Progenitor cell of endocrine pancreas (in vitro differentiated cells): ENCODE data around the gene SH3D19. TPM values are rescaled to one million over a fixed set of nuclear protein-coding genes. Genes with fewer than 3 reads are reported as not detected.
A peak's percentile ranks its signal among the peaks of the same experiment; 100 is the strongest.

ENCODE experiments used
- DNase-seq: peaks from one replicate; pipeline ENCODE4 v3.0.0; 2021; ENCODE audit warnings: low spot score; ENCODE audit not compliant: unreplicated experiment
- H3K27ac Mint-ChIP-seq: 2 replicates; pipeline ENCODE4 v1.8.0; 2021; ENCODE audit warnings: mild to moderate bottlenecking, moderate library complexity, mixed read lengths
- H3K27me3 Mint-ChIP-seq: 2 replicates; pipeline ENCODE4 v1.8.0; 2021; ENCODE audit warnings: mixed read lengths
- H3K36me3 Mint-ChIP-seq: 2 replicates; pipeline ENCODE4 v1.8.0; 2022; ENCODE audit warnings: mixed read lengths; ENCODE audit not compliant: insufficient read depth
- H3K4me1 Mint-ChIP-seq: 2 replicates; pipeline ENCODE4 v1.8.0; 2021; ENCODE audit warnings: low read depth, mixed read lengths
- H3K4me3 Mint-ChIP-seq: 2 replicates; pipeline ENCODE4 v1.8.0; 2021; ENCODE audit warnings: low read depth, mild to moderate bottlenecking, moderate library complexity, mixed read lengths
- H3K9me3 Mint-ChIP-seq: 2 replicates; pipeline ENCODE4 v1.8.0; 2021; ENCODE audit warnings: low read depth, mixed read lengths
- CTCF ChIP-seq: fragments of 200-600 bp; sonication (generic); IDR thresholded peaks from one replicate; pipeline ENCODE4 v1.5.0; 2021; ENCODE audit warnings: antibody characterized with exemption, mild to moderate bottlenecking; ENCODE audit not compliant: unreplicated experiment
- total RNA-seq: library from RNA; stranded (reverse); gene quantifications from 2 replicates; pipeline ENCODE4 v1.2.1, GENCODE V29; 2021

The SH3D19 gene
- total RNA-seq, 1 donor from 2014 or later, result 35.5 TPM

DNA sequence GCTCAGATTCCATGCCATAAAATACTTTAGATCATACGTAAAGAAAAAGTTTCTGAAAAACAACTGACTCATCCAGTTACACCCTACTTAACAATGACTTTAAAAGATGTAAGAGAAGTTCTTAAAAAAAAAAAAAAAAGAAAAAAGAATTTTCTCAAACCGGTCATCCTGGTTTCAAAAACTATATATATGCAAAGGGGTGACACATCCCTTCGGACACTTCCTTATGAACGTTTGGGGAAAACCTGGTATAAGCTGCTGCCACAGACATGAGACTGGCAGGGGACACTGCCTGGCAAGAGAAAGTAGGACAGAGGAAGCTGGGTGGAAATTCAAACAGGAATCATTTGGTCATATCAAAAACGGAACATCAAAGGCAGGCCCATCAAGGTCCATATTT lies 129.6 kb downstream of the SH3D19 start:
- DNase-seq, result no peak
- Mint-ChIP-seq H3K4me1 (peaks cover 1% of the 10 kb centered on the region), H3K27ac (no peak overlapping the region), H3K9me3 (peaks cover 11% of the 10 kb centered on the region), H3K4me3 (no peak overlapping the region), H3K36me3 (peaks cover 13% of the 10 kb centered on the region), H3K27me3 (no peaks in the 10 kb centered on the region)
- TF ChIP-seq CTCF, result no peak

GRCh38 chr4:151193414-151193813 lies 132.0 kb downstream of the SH3D19 start:
- no peak for TF ChIP-seq CTCF
- Mint-ChIP-seq H3K4me3 (no peak overlapping the region), H3K27me3 (no peaks in the 10 kb centered on the region), H3K36me3 (peaks cover 24% of the 10 kb centered on the region), H3K27ac (no peak overlapping the region), H3K4me1 (peaks cover 1% of the 10 kb centered on the region), H3K9me3 (peaks cover 19% of the 10 kb centered on the region)
- DNase-seq, result no peak

DNA sequence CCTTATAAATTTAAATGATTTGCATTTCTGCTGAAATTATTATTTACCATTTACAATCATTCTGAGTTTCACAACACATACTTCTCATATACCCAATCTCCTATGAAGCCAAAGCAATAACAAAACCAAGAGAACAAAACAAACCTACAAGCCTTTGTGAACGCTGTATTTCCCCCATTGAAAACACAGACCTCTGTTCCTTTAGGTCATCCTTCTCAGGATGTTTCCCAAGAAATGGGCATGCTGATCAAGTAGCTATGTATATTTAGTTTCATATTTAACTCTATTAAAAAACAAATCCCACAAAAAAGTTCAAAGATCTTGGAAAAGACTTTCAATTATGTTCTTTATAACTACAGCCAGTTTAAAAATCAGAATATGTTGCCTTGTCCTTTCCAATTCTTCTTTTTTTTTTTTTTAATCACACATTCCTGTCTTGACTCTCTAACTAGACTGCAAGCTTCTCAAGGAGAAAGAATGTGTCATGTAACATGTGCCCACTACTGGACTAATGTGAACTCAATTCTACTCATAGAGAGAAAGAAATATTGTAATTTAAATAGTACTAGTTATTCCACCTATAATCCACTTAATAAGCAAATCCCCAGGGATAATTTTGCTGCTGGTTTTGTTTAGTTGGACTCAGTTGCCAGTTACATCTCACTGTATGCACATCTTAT lies 132.7 kb downstream of the SH3D19 start:
- Mint-ChIP-seq H3K27me3 (no peaks in the 10 kb centered on the region), H3K9me3 (peaks cover 19% of the 10 kb centered on the region), H3K4me3 (no peak overlapping the region), H3K36me3 (peaks cover 24% of the 10 kb centered on the region), H3K4me1 (peaks cover 1% of the 10 kb centered on the region), H3K27ac (no peak overlapping the region)
- no peak for DNase-seq
- no peak for TF ChIP-seq CTCF

DNA sequence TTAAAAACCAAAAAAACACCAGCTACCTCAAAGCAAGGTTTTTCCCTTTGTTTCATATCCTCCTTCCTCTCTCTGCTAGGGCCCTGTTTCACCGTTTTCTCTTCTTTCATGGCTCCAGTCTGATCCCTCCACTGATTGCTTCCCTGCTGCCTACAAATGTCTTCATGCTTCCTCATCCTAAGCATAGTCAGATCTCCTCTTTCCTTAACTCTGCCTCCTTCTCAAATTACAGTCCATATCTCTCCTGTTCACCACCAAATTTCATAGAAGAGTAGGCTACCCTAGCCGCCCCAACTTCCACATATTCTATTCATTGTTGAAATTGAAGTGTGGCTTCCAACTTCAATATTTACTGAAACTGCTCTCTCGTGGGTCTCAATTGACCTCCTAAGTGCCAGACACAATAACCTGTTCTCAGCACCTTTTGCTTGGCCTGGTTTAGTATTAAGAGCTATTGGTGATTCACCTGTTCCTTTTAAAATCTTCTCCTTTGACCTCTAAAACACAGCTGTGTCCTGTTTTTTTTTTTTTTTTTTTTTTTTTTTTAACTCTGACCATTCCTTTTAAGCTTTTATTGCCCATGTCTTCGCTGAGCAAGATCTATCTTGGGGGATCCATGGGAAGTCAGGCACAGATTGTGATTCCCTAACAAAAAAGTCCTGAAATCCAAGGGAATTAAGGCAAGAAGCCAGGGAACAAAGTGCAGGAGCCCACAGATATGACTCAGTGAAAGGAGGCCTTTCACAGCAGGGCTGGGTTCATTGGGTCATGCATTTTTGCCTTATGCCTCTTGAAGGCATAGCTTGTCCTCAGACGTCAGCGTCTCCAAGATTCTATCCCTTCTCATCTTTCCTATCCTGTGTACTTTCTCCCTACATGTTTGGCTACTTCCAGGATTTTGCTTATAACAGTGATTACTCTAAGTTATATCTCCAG lies 140.6 kb downstream of the SH3D19 start:
- Mint-ChIP-seq H3K4me3 (no peak overlapping the region), H3K36me3 (peaks cover 8% of the 10 kb centered on the region), H3K9me3 (peaks cover 3% of the 10 kb centered on the region), H3K27me3 (no peaks in the 10 kb centered on the region), H3K4me1 (peaks cover 9% of the 10 kb centered on the region), H3K27ac (peak overlapping the region; percentile 18)
- no peak for TF ChIP-seq CTCF
- no peak for DNase-seq

GRCh38 chr4:151182455-151182996 lies 142.9 kb downstream of the SH3D19 start:
- DNase-seq, result no peak
- no peak for TF ChIP-seq CTCF
- peaks cover 9% of the 10 kb centered on the region for H3K4me1 Mint-ChIP-seq
- no peak overlapping the region for H3K4me3 Mint-ChIP-seq
- peaks cover 4% of the 10 kb centered on the region for H3K36me3 Mint-ChIP-seq
- no peaks in the 10 kb centered on the region for H3K27me3 Mint-ChIP-seq
- H3K27ac Mint-ChIP-seq, result no peak overlapping the region
- H3K9me3 Mint-ChIP-seq, result no peaks in the 10 kb centered on the region
